ENCODE data around the gene NCOA1.
"Not testable (repeated sequence)": the region's sequence is repeated elsewhere in the genome, so short reads cannot be mapped to it uniquely, and the experiment has no call there.

Gene NCOA1

DNA sequence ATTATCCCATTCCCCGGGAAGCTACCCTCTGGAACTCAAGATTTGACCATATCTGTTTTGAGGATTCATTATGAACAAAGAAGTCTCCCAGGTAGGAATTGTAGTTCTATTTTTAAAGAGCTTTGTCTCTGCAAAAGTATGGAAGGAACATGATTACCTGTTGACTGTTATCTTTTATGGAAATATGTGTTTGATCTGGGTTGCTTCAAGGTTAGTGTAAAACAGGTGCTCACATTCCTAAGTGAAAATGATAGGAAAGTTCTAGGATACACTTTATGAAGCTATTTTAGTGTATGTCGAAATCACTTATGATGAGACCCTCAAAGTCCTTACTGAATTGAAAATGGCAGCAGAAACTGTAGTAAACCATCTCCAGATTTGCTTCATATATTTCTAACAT, 153.0 kb downstream of the NCOA1 start:
- DNase-seq, result no peak

GRCh38 chr2:24650997-24651642, 160.1 kb downstream of the NCOA1 start:
- no peak for DNase-seq

DNA sequence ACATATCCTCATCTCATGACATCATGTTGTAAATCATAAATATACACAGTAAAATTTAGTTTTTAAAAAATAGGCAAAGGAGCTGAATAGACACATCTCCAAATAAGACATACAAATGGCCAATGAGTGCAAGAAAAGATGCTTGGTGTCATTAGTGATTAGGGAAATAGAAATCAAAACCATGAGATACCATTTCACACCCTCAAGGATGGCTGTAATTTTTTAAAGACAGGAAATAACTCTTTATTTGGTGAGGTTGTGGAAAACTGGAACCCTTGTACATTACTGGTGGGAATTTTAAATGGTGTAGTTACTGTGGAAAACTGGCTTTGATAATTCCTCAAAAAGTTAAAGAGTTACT, 160.6 kb downstream of the NCOA1 start:
- no peak for DNase-seq

DNA sequence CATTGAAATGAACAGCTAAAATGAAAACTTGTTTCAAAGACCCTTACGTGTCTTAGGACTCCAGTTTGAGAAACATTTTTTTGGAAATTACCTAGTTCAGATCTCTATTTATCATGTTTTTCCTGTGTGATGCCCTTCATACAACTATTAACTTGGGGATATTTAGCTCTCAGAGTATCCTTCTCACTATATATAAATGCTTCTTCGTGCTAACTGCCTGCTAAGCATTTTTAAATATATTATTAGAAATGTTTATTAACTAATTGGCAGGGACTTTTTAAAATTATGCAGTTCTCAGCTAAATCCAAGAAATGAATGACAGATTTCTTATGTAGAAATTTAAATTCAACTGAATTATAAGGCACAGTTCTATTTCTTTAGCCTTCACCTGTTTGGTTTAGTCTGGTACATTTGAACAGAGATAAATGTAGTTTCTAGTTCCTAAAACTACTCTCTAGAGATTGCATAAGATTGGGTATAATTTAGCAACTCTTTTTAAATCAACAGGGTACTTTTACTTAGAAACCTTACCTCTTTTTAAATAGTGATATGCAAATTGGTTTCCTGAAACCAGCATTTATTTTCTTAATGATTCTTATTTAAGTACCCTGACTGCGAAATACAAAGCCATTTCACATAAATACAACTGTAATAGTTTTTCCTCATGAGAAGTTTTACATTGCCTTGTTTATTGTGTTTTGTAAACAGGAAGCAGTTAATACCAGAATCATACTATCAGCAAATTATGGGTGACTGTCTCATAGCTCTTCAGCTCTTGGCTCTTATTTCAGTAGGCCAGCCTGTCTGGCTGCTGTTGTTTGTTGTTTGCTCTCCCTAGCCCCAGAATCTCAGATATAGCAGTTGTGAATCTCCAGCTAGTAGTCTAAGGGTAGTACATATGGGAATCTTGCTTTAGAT, 161.5 kb downstream of the NCOA1 start:
- DNase-seq, result no peak

- no peak for DNase-seq
Measured at GRCh38 chr2:24657818-24658217, 166.8 kb downstream of the NCOA1 start.

DNA sequence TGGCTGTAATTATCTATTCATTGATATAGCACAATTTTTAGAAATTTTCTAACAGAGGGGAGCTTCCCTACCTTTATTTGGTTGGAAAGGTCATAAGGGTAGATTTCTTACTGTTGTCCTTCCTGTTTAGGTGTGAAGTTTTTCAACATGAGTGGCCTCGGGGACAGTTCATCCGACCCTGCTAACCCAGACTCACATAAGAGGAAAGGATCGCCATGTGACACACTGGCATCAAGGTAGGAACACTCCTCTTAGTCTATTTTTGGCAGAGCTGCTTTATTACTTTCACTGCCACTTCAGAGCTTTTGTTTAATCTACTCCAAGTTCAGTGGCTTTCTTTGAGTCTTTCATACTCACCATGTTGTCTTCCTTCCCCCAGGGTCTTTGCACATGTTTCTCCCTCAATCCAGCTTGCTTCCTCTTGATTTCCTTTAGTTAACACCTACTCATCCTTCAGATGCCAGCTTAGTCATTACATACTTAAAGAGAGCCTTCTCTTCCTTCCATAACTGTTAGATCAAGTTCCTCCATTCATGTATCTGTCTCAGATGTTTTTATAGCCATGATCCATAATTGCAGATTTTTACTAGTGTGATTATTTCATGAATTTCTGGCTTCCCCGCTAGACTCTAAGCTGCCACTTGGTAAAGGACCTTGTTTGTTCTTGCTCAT, 167.6 kb downstream of the NCOA1 start:
- DNase-seq, result no peak

DNA sequence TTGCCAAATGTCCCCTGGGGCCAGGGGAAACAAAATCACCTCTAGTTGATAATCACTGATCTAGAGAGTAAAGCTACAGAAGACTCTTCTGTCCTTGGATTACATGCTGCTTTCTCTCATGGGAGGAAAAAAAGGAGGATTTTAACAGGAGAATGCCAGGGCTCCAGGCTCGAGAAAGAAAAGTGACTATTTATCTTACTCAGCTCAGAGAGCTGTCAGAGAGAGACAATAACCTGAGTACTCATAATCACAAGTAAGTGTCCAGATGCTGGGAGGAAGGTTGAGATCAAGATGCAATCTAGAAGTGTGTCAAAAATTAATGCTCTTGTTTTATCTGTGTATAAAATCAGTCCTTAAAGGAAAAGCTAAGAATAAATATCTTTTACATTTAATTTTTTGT, 168.8 kb downstream of the NCOA1 start:
- DNase-seq, result no peak

- DNase-seq, result no peak
Measured at GRCh38 chr2:24667542-24667941, 176.5 kb downstream of the NCOA1 start.

GRCh38 chr2:24671230-24671629, 180.2 kb downstream of the NCOA1 start:
- no peak for DNase-seq

DNA sequence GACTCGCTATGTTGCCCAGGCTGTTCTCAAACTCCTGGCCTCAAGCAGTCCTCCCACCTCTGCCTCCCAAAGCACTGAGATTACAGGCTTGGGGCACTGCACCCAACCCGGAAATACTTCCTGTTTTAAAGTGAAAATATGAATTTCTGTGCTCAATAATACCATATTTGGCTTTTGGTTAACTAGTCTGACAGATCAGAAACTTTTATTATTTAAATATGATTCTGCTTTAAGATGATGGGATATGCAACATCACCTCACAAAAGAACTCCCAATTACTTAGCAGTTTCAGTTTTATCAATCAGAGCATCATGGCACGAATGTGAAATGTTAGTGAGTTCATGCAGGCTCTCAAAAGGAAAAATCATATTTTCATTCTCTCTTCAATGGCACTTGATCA, 181.5 kb downstream of the NCOA1 start:
- no peak for DNase-seq

- DNase-seq, result no peak
Measured at GRCh38 chr2:24675338-24675737, 184.3 kb downstream of the NCOA1 start.

GRCh38 chr2:24676493-24676892, 185.4 kb downstream of the NCOA1 start:
- DNase-seq, result no peak

DNA sequence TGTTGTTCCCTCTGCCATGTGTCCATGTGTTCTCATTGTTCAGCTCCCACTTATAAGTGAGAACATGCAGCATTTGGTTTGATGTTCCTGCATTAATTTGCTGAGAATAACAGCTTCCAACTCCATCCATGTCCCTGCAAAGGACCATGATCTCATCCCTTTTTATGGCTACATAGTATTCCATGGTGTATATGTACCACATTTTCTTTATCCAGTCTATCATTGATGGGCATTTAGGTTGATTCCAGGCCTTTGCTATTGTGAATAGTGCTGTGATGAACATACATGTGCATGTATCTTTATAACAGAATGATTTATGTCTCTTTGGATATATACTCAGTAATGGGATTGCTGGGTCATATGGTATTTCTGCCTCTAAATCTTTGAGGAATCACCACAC, 187.0 kb downstream of the NCOA1 start:
- DNase-seq, result not testable (repeated sequence)

GRCh38 chr2:24680196-24680595, 189.1 kb downstream of the NCOA1 start:
- DNase-seq, result no peak

DNA sequence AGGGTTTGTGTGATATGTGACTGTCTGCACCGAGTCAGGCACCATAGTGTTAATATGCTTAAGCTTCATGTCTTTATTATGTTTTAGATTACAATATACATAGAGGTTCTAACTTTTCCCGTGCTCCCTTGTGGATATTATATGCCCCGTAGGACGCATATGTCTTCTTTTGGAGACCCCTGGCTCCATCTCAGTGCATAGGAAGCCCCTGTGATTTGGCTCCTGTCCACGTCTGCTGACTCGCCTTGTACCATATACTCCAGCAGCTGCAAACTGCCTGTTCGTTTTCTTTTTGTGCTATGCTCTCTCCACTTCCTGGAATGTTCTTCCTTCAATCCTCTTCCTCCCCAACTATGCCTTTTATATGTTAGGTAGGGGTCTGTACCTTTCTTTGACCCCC, 191.2 kb downstream of the NCOA1 start:
- no peak for DNase-seq

DNA sequence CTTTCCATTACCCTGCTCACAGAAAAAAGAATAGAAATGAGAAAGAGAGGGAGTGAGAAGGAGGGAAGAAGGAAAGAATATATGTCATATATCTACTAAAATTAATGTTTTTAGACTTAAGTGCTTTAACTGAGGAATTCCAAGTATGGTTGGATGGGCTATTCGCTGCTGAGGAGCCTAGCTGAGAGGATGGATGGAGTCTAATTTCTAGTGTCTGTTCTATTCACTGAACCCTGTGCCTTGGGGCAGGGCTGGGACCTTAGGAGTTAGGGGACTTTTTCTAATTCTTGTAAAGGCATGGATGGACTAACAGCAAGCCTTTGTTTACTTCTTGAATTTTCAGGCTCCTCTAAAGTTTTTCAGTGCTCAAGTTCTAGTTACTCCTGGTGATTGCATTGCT, 192.4 kb downstream of the NCOA1 start:
- no peak for DNase-seq

GRCh38 chr2:24690524-24690923, 199.5 kb downstream of the NCOA1 start:
- no peak for DNase-seq

DNA sequence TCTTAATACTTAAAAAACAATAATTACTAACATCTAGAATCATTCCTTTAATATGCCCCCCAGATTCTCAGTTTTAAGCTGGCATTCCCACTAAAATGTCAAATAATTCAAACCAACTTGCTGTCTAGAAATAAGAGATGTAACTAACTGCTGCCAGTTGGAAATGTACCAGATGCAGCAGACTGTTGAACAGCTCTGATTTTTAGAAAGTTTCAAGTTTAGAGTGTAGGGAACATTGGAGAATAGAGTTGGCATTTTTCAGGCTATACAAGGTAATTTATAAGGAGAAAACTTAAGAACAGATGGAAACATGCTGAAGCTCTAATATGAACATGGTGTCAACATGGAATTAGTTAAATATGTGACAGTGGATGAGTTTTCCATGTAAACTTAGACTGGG, 200.8 kb downstream of the NCOA1 start:
- no peak for DNase-seq

DNA sequence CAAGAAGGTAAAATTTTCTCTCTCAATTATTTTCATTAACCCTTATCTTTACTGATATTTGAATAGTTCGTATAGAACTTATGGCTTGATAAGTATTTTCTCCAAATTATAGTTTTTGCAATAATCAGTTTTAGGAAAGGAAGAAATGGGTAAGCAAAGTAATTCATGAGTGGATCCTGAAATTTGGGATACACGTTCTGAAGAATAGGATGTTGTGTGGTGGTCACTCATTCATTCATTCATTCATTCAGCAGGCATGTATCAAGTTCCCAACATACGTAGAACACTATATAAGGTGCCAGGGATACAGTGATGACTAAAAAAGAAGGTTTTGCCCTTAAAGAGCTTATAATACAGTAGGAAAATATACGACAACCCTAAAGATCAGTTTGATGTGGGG, 206.7 kb downstream of the NCOA1 start:
- DNase-seq, result no peak

GRCh38 chr2:24702800-24703199, 211.7 kb downstream of the NCOA1 start:
- DNase-seq, result no peak

DNA sequence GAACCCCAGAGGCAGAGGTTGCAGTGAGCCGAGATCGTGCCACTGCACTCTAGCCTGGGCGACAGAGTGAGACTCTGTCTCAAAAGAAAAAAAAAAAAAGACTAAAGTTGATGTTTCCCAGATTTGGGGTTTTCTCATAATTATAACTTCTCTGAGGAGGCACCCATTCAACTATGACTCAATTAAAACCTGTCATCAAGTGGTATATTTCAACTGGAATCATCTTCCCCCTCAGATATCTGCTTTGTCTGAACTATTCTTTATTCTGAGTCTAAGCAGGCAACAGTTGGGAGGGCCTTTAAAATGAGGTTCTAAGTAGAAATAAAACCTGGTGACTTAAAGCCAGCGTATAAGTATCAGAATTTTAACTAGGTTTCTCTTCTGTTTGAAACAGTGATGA, 213.6 kb downstream of the NCOA1 start:
- no peak for DNase-seq

DNA sequence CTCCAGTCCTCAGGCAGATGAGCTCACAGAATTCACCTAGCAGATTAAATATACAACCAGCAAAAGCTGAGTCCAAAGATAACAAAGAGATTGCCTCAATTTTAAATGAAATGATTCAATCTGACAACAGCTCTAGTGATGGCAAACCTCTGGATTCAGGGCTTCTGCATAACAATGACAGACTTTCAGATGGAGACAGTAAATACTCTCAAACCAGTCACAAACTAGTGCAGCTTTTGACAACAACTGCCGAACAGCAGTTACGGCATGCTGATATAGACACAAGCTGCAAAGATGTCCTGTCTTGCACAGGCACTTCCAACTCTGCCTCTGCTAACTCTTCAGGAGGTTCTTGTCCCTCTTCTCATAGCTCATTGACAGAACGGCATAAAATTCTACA, 216.1 kb downstream of the NCOA1 start:
- no peak for DNase-seq

GRCh38 chr2:24708537-24709152, 217.6 kb downstream of the NCOA1 start:
- DNase-seq, result no peak

GRCh38 chr2:24710806-24711205, 219.8 kb downstream of the NCOA1 start:
- no peak for DNase-seq
